Measurements from ENCODE around the gene TRIM72.
"Not testable (repeated sequence)": the region's sequence is repeated elsewhere in the genome, so short reads cannot be mapped to it uniquely, and the experiment has no call there.

TRIM72 gene

DNA sequence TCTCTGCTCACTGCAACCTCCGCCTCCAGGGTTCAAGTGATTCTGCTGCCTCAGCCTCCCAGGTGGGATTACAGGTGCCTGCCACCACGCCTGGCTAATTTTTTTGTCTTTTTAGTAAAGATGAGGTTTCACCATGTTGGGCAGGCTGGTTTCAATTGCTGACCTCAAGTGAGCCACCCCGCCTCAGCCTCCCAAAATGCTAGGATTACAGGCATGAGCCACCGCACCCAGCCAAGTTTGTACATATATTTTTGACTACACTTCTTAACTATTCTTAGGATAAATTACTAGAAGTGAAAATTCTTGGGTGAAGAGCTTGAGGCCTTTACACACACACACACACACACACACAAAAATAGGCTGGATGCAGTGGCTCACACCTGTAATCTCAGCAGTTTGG is 44.4 kb downstream of the TRIM72 start:
- FAIRE-seq, result no peak

DNA sequence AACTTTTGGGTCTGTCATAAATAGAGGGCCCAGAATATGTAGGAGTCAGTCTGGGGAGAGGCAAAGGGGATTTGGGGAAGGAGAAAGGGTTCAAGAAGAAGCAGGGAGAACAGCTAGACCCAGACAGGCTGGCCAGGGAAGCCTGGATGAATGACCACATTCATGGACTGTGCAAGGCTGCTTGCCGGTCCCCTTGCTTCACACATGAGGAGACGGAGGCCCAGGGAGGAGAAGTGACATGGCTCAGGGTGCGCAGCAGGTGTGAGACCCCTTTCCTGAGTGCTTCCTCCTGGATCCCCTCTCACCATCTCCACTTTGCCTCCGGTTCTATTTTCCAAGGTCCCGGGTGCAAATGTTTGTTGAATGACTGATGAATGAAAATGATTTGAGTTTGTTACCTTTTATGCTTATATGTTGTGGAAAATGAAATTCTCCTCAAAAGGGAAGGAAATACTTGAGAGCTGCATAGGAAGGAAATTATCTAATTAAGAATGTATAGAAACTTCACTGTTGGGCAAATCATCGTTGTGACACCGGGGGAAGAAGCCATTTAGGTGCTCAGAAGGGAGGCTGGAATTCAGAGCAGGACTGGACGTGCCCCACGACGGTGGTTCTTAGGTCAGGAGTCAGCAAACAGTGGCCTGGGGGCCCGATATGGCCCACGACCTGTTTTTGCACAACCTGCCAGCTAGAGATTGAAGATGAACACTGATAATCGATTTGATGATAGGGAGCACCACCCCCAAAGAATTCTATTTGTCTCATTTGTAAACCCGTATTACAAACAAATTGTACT is 46.4 kb downstream of the TRIM72 start:
- no peak for FAIRE-seq

DNA sequence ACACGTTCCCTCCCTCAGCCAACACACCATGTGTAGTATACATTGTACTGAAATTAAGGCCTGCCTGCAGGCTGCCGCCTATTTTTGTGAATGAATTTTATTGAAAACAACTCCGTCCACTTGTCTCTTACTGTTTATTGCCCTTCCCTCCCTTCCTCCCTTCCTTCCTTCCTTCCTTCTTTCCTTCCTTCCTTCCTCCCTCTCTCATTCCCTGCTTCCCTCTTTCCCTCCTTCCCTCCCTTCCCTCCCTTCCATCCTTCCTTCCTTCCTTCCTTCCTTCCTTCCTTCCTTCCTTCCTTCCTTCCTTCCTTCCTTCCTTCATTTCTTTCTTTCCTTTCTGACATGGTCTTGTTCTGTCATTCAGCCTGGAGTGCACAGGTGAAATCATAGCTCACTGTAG is 48.2 kb downstream of the TRIM72 start:
- no peak for FAIRE-seq

DNA sequence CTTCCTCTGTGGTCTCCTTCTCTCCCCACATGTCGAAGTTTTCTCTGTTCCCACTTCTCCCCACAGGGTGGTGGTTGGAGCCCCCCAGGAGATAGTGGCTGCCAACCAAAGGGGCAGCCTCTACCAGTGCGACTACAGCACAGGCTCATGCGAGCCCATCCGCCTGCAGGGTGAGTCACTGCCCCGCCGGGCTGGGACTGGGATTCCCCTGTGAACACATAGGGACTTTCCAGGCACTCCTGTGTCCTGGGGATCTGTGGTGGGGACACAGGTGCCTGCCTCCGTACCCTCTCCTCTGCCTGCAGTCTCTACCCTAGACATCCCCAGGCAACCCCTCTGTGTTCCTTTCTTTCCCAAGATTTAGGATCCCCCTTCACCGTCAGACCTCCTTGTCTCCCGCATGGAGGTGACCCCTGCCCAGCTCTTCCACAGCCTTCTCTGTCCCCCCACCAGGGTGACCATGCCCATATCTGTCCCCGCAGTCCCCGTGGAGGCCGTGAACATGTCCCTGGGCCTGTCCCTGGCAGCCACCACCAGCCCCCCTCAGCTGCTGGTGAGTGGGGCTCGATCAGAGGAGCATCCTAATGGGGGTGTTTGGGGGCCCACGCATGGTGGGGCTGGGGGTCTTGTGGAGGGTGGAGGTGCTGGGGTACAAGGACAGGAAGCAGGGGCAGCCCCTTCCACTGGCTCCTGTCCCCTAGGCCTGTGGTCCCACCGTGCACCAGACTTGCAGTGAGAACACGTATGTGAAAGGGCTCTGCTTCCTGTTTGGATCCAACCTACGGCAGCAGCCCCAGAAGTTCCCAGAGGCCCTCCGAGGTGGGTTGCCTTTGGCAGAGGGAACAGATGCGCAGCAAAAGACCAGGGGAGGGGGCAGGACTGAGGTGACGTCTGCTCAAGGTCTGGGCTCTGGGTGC is 51.7 kb downstream of the TRIM72 start:
- no peak for FAIRE-seq

DNA sequence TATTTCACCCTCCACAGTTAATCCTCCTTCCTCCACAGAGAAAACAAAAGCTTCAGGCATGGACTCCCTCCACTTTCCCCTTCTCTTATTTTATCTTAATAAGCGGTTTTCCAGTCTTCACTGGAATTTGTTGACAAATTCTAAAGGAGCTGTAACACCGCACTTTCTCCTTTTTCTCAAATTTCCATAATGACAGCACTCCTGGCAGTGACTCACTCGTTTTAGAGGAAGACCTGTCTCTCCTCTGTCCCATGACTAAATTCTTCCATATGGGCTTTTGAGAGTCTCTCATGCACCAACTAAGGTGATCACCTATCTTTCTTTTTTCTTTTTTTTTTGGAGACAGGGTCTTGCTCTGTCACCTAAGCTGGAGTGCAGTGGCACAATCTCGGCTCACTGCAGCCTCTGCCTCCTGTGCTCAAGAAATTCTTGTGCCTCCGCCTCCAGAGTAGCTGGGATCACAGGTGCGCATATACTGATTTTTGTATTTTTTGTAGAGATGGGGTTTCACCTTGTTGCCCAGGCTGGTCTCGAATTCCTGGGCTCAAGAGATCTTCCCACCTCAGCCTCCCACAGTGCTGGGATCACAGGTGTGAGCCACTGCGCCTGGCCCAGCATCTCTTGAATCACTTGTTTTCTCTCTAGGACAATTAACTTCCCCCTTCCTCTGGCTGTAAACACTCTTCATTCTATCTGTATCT is 53.6 kb downstream of the TRIM72 start:
- FAIRE-seq, result no peak

DNA sequence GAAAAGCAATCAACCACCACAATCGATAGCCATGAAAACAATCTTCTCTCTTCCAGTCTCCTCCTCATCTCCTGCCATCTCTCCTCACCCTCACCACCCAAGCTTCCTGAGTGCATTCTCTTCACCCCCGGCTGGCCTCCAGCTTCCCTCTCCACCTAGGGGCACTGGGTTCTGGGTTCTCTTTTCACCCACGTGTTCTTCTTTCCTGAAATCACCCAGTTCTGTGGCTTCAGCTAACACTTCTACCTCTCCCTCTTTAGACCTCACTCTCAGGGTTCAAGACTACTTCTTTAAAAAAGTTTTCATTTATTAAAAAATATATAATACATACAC is 54.1 kb downstream of the TRIM72 start:
- no peak for FAIRE-seq

DNA sequence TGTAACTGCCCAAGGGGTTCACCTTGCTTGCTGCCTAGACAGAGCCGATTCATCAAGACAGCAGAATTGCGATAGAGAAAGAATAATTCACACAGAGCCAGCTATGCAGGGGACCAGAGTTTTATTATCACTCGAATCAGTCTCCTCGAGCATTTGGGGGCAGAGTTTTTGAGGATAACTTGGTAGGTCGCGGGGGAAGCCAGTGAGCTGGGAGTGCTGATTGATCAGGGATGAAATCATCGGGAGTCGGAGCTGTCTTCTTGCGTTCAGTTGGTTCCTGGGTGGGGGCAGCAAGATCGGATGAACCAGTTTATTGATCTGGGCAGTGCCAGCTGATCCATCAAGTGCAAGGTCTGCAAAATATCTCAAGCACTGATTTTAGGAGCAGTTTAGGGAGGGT is 55.0 kb downstream of the TRIM72 start:
- FAIRE-seq, result no peak

DNA sequence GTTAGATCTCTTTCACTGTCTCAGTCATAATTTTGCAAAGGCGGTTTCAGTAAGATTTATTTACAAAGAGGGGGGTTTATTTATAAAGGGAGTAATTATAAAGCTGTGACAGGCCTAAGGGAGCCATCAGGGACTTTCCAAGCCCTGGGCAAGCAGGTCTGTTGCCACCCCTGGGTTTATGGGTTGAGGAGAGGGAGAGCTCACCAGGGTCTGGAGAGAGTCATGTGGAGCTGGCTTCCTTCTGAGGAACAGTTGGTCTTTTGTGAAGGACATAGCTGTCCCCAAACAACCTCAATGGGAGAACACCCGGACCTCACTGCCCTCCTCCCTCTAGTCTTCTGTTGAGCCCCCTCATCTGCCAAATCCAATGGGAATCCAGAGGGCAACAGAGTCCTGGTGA is 55.6 kb downstream of the TRIM72 start:
- no peak for FAIRE-seq

DNA sequence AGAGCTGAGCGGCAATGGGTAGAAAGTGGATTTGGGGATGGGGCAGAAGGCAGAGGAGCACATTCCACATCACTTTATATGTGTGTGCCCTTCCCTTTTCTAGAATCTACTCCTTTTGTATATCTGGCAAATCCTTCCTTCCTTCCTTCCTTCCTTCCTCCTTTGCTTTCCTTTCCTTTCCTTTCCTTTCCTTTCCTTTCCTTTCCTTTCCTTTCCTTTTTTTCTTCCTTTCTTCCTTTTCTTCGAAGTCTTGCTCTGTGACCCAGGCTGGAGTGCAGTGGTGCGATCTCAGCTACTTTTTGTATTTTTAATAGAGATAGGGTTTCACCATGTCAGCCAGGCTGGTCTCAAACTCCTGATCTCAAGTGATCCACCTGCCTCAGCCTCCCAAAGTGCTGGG is 56.1 kb downstream of the TRIM72 start:
- not testable (repeated sequence) for FAIRE-seq

DNA sequence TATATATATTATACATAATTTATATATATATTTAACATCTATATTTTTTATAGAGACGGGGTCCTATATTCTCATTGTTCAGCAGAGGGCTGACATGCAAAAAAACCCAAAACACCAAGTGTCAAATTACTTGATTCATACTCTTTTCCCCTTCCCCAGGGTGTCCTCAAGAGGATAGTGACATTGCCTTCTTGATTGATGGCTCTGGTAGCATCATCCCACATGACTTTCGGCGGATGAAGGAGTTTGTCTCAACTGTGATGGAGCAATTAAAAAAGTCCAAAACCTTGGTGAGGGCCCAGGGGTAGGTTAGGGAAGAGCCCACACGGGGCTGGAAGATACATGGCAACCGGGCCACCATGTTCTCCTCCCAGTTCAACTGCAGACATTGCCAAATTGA is 56.9 kb downstream of the TRIM72 start:
- no peak for FAIRE-seq

DNA sequence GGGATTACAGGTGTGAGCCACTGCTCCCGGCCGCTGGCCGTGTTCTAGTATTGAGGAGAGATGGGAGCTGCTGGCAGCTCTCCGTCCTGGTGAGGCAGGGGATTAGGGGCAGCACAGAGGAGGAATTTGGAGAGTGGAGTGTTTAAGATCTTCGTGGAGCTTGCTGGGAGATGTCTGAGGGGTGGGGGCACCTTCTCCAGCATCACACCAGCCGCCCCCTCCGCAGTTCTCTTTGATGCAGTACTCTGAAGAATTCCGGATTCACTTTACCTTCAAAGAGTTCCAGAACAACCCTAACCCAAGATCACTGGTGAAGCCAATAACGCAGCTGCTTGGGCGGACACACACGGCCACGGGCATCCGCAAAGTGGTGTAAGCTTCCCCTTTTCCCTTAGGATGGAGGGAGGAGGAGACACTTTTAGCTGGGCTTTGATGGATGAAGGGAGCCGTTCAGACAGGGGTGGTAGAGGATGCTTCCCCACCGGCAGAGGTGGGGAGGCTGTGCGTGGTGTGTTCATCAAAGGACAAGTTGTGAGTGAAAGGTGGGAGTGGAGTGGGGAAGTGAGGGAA is 57.8 kb downstream of the TRIM72 start:
- FAIRE-seq, result no peak

DNA sequence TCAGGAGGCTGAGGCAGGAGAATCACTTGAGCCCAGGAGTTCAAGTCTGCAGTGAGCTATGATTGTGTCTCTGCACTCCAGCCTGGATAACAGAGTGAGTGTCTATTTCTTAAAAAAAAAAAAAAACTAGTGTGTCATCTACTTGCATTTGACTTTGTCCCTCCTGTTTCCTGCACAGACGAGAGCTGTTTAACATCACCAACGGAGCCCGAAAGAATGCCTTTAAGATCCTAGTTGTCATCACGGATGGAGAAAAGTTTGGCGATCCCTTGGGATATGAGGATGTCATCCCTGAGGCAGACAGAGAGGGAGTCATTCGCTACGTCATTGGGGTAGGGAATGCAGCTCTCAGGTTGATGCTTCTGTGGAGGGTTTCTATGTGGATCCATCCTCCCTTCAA is 59.3 kb downstream of the TRIM72 start:
- no peak for FAIRE-seq

DNA sequence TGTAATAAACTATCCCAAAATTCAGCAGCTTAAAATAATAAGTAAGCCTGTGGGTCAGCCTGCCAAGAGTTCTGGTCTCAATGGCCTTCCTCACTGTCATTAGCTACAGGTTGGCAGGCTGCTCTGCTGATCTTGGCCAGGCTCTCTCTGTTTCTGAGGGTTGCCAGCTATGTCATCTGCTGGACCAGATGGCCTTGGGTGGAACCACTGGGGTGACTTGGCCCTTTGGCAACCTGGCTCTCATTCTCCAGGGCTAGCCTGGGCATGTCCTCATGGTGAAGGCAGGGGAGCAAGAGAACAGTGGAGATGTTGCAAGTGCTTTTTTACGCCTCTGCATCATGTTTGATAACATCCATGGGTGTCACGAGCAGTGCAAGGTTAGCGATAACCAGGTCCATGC is 59.8 kb downstream of the TRIM72 start:
- FAIRE-seq, result no peak

DNA sequence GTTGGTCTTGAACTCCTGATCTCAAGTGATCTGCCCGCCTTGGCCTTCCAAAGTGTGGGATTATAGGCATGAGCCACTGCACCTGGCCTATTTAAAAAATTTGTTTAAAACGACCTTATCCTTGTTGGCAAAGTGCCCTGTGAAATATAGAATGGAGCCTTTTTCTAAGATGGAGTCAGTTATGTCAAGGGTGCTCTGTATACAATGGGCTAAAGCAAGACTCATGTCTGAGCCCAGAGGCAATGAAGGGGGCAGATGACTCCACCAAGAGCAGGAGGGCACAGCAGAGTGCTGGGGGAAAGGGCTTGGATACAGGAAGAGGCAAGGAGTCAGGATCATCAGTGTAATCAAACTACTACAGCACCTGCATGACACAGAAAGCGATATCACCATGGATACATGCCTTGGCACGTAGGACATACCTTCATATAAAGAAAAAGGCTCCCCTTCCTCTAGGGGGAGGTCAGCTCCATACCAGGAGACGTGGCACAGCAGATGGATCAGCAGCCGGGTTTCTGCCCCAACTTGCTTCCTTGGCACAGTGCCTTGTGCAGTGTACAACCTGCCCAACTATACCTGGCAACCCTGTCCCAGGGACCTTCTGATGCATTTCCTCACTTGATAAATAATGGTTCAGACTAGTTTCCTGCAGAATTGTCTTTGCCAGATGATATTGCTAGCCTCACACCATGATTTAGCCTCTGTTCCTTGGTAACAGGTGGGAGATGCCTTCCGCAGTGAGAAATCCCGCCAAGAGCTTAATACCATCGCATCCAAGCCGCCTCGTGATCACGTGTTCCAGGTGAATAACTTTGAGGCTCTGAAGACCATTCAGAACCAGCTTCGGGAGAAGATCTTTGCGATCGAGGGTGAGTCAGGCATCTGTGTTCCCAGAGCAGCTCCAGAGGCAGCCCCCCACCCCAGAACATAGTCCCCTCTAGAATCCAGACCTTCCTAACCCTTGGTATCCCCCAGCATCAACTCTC is 61.2 kb downstream of the TRIM72 start:
- FAIRE-seq, result no peak

DNA sequence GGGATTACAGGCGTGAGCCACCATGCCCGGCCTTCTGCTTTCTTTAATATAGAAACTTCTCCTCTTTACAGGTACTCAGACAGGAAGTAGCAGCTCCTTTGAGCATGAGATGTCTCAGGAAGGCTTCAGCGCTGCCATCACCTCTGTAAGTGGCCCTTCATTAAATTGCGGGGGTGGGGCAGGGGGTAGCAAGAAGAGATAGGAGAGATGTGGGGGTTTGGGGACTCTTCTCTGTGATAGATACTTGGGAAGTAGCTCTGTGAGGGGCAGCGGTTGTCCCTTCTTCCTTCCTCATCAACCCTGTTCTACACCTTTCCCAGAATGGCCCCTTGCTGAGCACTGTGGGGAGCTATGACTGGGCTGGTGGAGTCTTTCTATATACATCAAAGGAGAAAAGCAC is 62.7 kb downstream of the TRIM72 start:
- no peak for FAIRE-seq

DNA sequence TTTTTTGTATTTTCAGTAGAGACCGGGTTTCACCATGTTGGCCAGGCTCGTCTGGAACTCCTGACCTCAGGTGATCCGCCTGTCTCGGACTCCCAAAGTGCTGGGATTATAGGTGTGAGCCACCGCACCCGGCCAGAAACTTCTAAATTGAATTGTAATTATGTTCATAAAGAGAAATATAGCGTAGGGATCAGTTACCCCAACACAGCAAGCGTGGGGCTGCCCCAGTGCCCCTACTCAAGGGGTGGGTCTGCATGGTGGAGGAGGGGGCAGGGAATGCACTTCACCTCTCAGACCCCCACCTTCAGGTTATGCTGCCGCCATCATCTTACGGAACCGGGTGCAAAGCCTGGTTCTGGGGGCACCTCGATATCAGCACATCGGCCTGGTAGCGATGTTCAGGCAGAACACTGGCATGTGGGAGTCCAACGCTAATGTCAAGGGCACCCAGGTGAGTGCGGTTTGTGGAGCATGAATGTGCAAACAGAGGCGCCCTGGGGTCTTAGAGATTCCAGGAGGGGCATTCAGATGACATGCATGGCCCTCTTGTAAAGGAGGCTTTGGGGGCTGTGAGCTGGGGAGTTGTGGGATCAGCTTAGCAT is 63.8 kb downstream of the TRIM72 start:
- FAIRE-seq, result no peak

DNA sequence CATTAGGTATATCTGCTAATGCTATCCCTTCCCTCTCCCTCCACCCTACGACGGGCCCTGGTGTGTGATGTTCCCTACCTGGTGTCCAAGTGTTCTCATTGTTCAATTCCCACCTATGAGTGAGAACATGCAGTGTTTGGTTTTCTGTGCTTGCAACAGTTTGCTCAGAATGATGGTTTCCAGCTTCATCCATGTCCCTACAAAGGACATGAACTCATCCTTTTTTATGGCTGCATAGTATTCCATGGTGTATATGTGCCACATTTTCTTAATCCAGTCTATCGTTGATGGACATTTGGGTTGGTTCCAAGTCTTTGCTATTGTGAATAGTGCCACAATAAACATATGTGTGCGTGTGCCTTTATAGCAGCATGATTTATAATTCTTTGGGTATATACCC is 64.9 kb downstream of the TRIM72 start:
- FAIRE-seq, result not testable (repeated sequence)
